Uterus (tissue), 2 donors: ENCODE measurements around the gene PPIG.

Source experiments
- POLR2A ChIP-seq, 2 donors: fragments of 450-650 bp; IDR thresholded peaks; one replicate each; pipeline ENCODE4 v1.6.1; 2016; ENCODE audit warnings: antibody characterized with exemption in 2 of 2, mild to moderate bottlenecking in 1 of 2, moderate library complexity in 1 of 2
- TF ChIP-seq, protein P1 (sequence below), 4 experiments: fragments of 200-600 bp in 2 of 4; fragments of 450-650 bp in 2 of 4; sonication (generic) in 2 of 4; IDR thresholded peaks; one replicate each; pipeline ENCODE4 v1.5.1; 2016 to 2019; ENCODE audit warnings: antibody characterized with exemption in 4 of 4, mild to moderate bottlenecking in 2 of 4, moderate library complexity in 1 of 4

DNA sequence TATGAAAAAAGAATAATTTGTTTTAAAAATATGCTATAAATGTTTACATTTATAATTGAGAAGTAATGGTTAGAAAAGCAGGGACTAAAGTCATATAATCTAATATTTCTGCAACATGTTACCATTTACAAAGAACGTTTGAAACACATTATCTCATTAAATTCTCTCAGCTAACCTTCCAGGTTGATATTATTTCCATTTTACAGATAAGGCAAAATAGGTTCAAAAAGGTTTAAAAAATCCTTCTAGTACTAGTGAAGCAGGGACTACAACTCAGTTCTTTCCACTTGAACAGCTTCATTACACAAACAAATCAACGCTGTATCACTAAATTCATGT lies 11.4 kb upstream of the PPIG start:
- TF ChIP-seq, protein P1, sequence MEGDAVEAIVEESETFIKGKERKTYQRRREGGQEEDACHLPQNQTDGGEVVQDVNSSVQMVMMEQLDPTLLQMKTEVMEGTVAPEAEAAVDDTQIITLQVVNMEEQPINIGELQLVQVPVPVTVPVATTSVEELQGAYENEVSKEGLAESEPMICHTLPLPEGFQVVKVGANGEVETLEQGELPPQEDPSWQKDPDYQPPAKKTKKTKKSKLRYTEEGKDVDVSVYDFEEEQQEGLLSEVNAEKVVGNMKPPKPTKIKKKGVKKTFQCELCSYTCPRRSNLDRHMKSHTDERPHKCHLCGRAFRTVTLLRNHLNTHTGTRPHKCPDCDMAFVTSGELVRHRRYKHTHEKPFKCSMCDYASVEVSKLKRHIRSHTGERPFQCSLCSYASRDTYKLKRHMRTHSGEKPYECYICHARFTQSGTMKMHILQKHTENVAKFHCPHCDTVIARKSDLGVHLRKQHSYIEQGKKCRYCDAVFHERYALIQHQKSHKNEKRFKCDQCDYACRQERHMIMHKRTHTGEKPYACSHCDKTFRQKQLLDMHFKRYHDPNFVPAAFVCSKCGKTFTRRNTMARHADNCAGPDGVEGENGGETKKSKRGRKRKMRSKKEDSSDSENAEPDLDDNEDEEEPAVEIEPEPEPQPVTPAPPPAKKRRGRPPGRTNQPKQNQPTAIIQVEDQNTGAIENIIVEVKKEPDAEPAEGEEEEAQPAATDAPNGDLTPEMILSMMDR (IDR thresholded peaks at IDR 0.05): no peak
- TF ChIP-seq POLR2A (IDR thresholded peaks at IDR 0.05): no peak
